DOHH2 (cell line): ENCODE measurements around the gene MRPL10.

Experiments used
- H3F3A ChIP-seq: fragments of 200-600 bp; sonication (generic), shearing (Covaris generic); 2 replicates; pipeline ENCODE4 v1.6.0; 2016; ENCODE audit warnings: antibody characterized with exemption, mild to moderate bottlenecking; ENCODE audit not compliant: control insufficient read depth, insufficient read depth
- H3K27ac ChIP-seq: fragments of 200-600 bp; sonication (generic); 2 replicates; pipeline ENCODE4 v1.5.1; 2014; ENCODE audit warnings: low read depth, mild to moderate bottlenecking, low read length, moderate library complexity
- H3K27me3 ChIP-seq: fragments of 200-600 bp; sonication (generic); 2 replicates; pipeline ENCODE4 v1.6.1; 2014; ENCODE audit warnings: mild to moderate bottlenecking, low read length, mixed read lengths; ENCODE audit not compliant: control insufficient read depth
- H3K36me3 ChIP-seq: fragments of 200-600 bp; sonication (generic); 2 replicates; pipeline ENCODE4 v1.6.1; 2014; ENCODE audit warnings: mild to moderate bottlenecking, low read length, moderate library complexity, mixed read lengths; ENCODE audit not compliant: control insufficient read depth
- H3K4me1 ChIP-seq: fragments of 200-600 bp; sonication (generic); 2 replicates; pipeline ENCODE4 v1.6.1; 2014; ENCODE audit warnings: mild to moderate bottlenecking, low read length, mixed read lengths; ENCODE audit not compliant: control insufficient read depth
- H3K4me2 ChIP-seq: fragments of 200-600 bp; sonication (generic); 2 replicates; pipeline ENCODE4 v1.6.0; 2014; ENCODE audit warnings: mild to moderate bottlenecking, low read length, moderate library complexity
- H3K4me3 ChIP-seq: fragments of 200-600 bp; sonication (generic); 2 replicates; pipeline ENCODE4 v1.5.1; 2014; ENCODE audit warnings: mild to moderate bottlenecking, low read length, mixed read lengths
- H3K79me2 ChIP-seq: fragments of 200-600 bp; sonication (generic); 2 replicates; pipeline ENCODE4 v1.6.1; 2014; ENCODE audit warnings: mild to moderate bottlenecking, low read length, mixed read lengths; ENCODE audit not compliant: control insufficient read depth
- H3K9me2 ChIP-seq: fragments of 200-600 bp; sonication (generic); replicated peaks from 2 replicates; pipeline ENCODE4 v1.6.1; 2014; ENCODE audit warnings: mild to moderate bottlenecking, low read length, mixed read lengths; ENCODE audit not compliant: control insufficient read depth
- H3K9me3 ChIP-seq: fragments of 200-600 bp; sonication (generic); 2 replicates; pipeline ENCODE4 v1.6.1; 2014; ENCODE audit warnings: antibody characterized with exemption, low read length, mixed read lengths; ENCODE audit not compliant: control insufficient read depth, insufficient read depth
- H4K20me1 ChIP-seq: fragments of 200-600 bp; sonication (generic); 2 replicates; pipeline ENCODE4 v1.6.0; 2014; ENCODE audit warnings: low read depth, mild to moderate bottlenecking, antibody characterized with exemption, low read length, moderate library complexity; ENCODE audit not compliant: control insufficient read depth, insufficient read depth
- EZH2phosphoT487 ChIP-seq: fragments of 200-600 bp; sonication (generic); IDR thresholded peaks from 2 replicates; pipeline ENCODE4 v1.6.1; 2017; ENCODE audit warnings: borderline replicate concordance, mild to moderate bottlenecking, antibody characterized with exemption, low read length, moderate library complexity, mixed read lengths
- TF ChIP-seq, protein P1 (sequence below): fragments of 200-600 bp; sonication (generic); IDR thresholded peaks from one replicate; pipeline ENCODE4 v1.5.1; 2014; ENCODE audit warnings: antibody characterized with exemption, mild to moderate bottlenecking, low read depth, low read length; ENCODE audit not compliant: poor library complexity, severe bottlenecking

MRPL10 gene

DNA sequence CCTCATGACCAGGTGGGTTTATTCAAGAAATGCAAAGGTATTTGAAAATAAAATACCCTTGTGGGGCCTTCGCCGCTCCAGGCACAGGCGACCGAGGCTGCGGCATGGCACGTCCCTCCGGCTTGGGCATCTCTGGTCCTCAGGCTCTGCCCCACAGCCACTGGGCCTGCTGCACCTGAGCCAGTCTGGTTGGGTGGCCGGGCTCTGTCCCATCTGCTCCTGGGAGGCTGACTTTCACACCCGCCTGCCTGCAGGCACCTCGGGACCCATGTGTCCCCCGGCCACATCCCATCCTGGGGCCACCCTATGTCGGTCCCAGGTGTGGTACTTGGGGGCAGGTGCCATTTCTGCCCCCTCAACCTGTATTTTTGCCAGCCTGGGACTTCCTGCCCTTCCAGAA is 30.7 kb downstream of the MRPL10 start:
- peaks cover 8% of the 10 kb centered on the region; the same call in 1 of the 2 replicates for H3K27me3 ChIP-seq
- TF ChIP-seq EZH2phosphoT487: no peak
- TF ChIP-seq, protein P1, sequence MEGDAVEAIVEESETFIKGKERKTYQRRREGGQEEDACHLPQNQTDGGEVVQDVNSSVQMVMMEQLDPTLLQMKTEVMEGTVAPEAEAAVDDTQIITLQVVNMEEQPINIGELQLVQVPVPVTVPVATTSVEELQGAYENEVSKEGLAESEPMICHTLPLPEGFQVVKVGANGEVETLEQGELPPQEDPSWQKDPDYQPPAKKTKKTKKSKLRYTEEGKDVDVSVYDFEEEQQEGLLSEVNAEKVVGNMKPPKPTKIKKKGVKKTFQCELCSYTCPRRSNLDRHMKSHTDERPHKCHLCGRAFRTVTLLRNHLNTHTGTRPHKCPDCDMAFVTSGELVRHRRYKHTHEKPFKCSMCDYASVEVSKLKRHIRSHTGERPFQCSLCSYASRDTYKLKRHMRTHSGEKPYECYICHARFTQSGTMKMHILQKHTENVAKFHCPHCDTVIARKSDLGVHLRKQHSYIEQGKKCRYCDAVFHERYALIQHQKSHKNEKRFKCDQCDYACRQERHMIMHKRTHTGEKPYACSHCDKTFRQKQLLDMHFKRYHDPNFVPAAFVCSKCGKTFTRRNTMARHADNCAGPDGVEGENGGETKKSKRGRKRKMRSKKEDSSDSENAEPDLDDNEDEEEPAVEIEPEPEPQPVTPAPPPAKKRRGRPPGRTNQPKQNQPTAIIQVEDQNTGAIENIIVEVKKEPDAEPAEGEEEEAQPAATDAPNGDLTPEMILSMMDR: no peak

DNA sequence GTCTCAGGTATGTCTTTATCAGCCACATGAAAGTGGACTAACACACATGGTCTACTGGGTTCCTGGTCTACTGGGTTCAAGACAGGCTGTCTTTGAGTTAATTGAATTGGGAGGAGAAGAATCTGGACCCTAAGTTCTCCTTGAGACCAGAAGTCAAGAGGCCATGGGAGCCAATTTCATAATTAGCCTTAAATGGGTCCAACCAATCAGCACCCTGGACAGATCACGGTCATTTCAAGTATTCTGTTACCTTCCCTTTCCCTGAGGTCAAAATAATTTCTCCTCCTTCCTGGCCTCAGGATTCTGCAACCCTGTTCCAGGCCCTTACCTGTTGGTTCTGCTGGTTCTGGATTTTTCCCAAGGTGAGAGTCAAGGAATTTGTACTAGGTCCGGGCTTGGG is 33.5 kb downstream of the MRPL10 start:
- Histone ChIP-seq H3K36me3 (no peaks in the 10 kb centered on the region), H3K4me3 (no peak overlapping the region), H3K9me3 (no peaks in the 10 kb centered on the region), H3F3A (no peaks in the 10 kb centered on the region), H3K4me1 (no peaks in the 10 kb centered on the region), H3K9me2 (no peaks in the 10 kb centered on the region), H3K4me2 (no peak overlapping the region), H3K79me2 (no peaks in the 10 kb centered on the region), H4K20me1 (no peaks in the 10 kb centered on the region), H3K27ac (no peak overlapping the region), H3K27me3 (peaks cover 23% of the 10 kb centered on the region)
- TF ChIP-seq, protein P1: no peak
- TF ChIP-seq EZH2phosphoT487: no peak

More for the DNA sequence above, 30.7 kb downstream of the MRPL10 start:
- H3K79me2 ChIP-seq: no peaks in the 10 kb centered on the region
- no peaks in the 10 kb centered on the region for H3K4me1 ChIP-seq
- no peaks in the 10 kb centered on the region for H4K20me1 ChIP-seq
- H3K9me2 ChIP-seq: no peaks in the 10 kb centered on the region
- H3K27ac ChIP-seq: no peak overlapping the region
- H3F3A ChIP-seq: no peaks in the 10 kb centered on the region
- no peak overlapping the region for H3K4me2 ChIP-seq
- no peaks in the 10 kb centered on the region for H3K9me3 ChIP-seq
- no peaks in the 10 kb centered on the region for H3K36me3 ChIP-seq
- H3K4me3 ChIP-seq: no peak overlapping the region

DNA sequence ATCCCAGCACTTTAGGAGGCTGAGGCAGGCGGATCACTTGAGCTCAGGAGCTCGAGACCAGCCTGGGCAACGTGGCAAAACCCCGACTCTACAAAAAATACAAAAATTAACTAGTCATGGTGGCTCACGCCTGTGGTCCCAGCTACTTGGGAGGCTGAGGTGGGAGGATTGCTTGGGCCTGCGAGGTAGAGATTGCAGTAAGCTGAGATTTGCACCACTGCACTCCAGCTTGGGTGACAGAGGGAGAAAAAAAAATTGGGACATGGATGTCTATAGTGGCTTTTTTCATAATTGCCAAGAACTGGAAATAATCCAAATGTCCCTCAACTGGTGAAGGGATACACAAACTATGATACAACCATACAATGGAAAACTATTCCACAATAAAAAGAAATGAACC is 38.4 kb downstream of the MRPL10 start:
- Histone ChIP-seq H4K20me1 (no peaks in the 10 kb centered on the region), H3K27me3 (peaks cover 35% of the 10 kb centered on the region), H3K36me3 (no peaks in the 10 kb centered on the region)

More for the DNA sequence above, 38.4 kb downstream of the MRPL10 start:
- Histone ChIP-seq H3K4me1 (no peaks in the 10 kb centered on the region), H3K9me3 (no peaks in the 10 kb centered on the region), H3K4me3 (no peak overlapping the region), H3K4me2 (no peak overlapping the region), H3K27ac (no peak overlapping the region), H3K9me2 (no peaks in the 10 kb centered on the region), H3F3A (no peaks in the 10 kb centered on the region), H3K79me2 (no peaks in the 10 kb centered on the region)
- TF ChIP-seq, protein P1: no peak
- TF ChIP-seq EZH2phosphoT487: no peak
